Liver (tissue), 9 donors: ENCODE results near the gene RAB23. TPM values are rescaled to one million over a fixed set of nuclear protein-coding genes. Genes with fewer than 3 reads are reported as not detected.

Experiments
- DNase-seq: peaks from one replicate; pipeline ENCODE4 v3.0.0-alpha.2; 2017; ENCODE audit warnings: low spot score
- H3K27ac ChIP-seq, 2 donors: one replicate each; pipeline ENCODE4 v1.7.0; 2013; ENCODE audit warnings: inconsistent platforms in 2 of 2, low read length in 2 of 2, control low read depth in 1 of 2, low read depth in 1 of 2, mild to moderate bottlenecking in 1 of 2
- H3K27me3 ChIP-seq, 4 donors: one replicate each; pipeline versions ENCODE4 v1.6.1 to v1.7.0; 2013; ENCODE audit warnings: low read length in 3 of 4, inconsistent platforms in 1 of 4, mild to moderate bottlenecking in 1 of 4, moderate library complexity in 1 of 4; ENCODE audit not compliant: control insufficient read depth in 4 of 4, insufficient read depth in 4 of 4
- H3K36me3 ChIP-seq, 4 donors: one replicate each; pipeline versions ENCODE4 v1.6.1 to v1.7.0; 2013; ENCODE audit warnings: low read length in 3 of 4, mild to moderate bottlenecking in 3 of 4, low read depth in 1 of 4, moderate library complexity in 1 of 4; ENCODE audit not compliant: control insufficient read depth in 4 of 4, insufficient read depth in 3 of 4
- H3K4me1 ChIP-seq, 4 donors: one replicate each; pipeline versions ENCODE4 v1.6.1 to v1.7.0; 2013; ENCODE audit warnings: low read length in 3 of 4, mild to moderate bottlenecking in 3 of 4, moderate library complexity in 1 of 4; ENCODE audit not compliant: control insufficient read depth in 4 of 4, insufficient read depth in 4 of 4
- H3K4me3 ChIP-seq, 3 donors: one replicate each; pipeline versions ENCODE4 v1.6.1 to v1.7.0; 2013; ENCODE audit warnings: low read length in 3 of 3, control low read depth in 1 of 3, low read depth in 1 of 3, mild to moderate bottlenecking in 1 of 3
- H3K9ac ChIP-seq, 2 donors: one replicate each; pipeline ENCODE4 v1.7.0; 2013; ENCODE audit warnings: low read length in 2 of 2, mild to moderate bottlenecking in 2 of 2, moderate library complexity in 2 of 2, control low read depth in 1 of 2, low read depth in 1 of 2
- H3K9me3 ChIP-seq, 4 donors: one replicate each; pipeline versions ENCODE4 v1.6.1 to v1.7.0; 2013; ENCODE audit warnings: low read length in 3 of 4; ENCODE audit not compliant: control insufficient read depth in 4 of 4
- ATF3 ChIP-seq: IDR thresholded peaks from 2 replicates; pipeline ENCODE4 v1.6.1; 2016; ENCODE audit warnings: antibody characterized with exemption
- CTCF ChIP-seq: fragments of 150-350 bp; IDR thresholded peaks from 2 replicates; pipeline ENCODE4 v1.5.1; 2017; ENCODE audit warnings: improper control_type of control experiment, low read depth, low read length; ENCODE audit not compliant: missing input control
- EGR1 ChIP-seq, 2 donors: IDR thresholded peaks; 2 replicates each; pipeline ENCODE4 v1.6.1; 2016 to 2018; ENCODE audit warnings: antibody characterized with exemption in 2 of 2, low read depth in 2 of 2
- FOXA1 ChIP-seq: IDR thresholded peaks from 2 replicates; pipeline ENCODE4 v1.6.1; 2016; ENCODE audit warnings: antibody characterized with exemption
- FOXA2 ChIP-seq: IDR thresholded peaks from 2 replicates; pipeline ENCODE4 v1.6.1; 2016; ENCODE audit warnings: antibody characterized with exemption
- GABPA ChIP-seq, 2 donors: IDR thresholded peaks in 1 of 2; conservative IDR thresholded peaks in 1 of 2; 2 replicates each; pipeline ENCODE4 v1.6.1; 2016; ENCODE audit warnings: antibody characterized with exemption in 2 of 2, mild to moderate bottlenecking in 1 of 2, moderate library complexity in 1 of 2
- HNF4A ChIP-seq, 2 donors: conservative IDR thresholded peaks; 2 replicates each; pipeline ENCODE4 v1.6.1; 2016; ENCODE audit warnings: antibody characterized with exemption in 2 of 2, mild to moderate bottlenecking in 2 of 2
- HNF4G ChIP-seq: IDR thresholded peaks from 2 replicates; pipeline ENCODE4 v1.6.1; 2016; ENCODE audit warnings: antibody characterized with exemption
- JUND ChIP-seq, 2 donors: IDR thresholded peaks; 2 replicates each; pipeline ENCODE4 v1.6.1; 2016; ENCODE audit warnings: antibody characterized with exemption in 2 of 2
- MAX ChIP-seq: IDR thresholded peaks from 2 replicates; pipeline ENCODE4 v1.6.1; 2016; ENCODE audit warnings: antibody characterized with exemption
- NR2F2 ChIP-seq: IDR thresholded peaks from 2 replicates; pipeline ENCODE4 v1.6.1; 2016; ENCODE audit warnings: antibody characterized with exemption
- RAD21 ChIP-seq, 2 donors: IDR thresholded peaks; 2 replicates each; pipeline ENCODE4 v1.6.1; 2016; ENCODE audit warnings: antibody characterized with exemption in 2 of 2, mild to moderate bottlenecking in 2 of 2
- REST ChIP-seq: IDR thresholded peaks from 2 replicates; pipeline ENCODE4 v1.6.1; 2016; ENCODE audit warnings: antibody characterized with exemption, mild to moderate bottlenecking
- RXRA ChIP-seq, 2 donors: IDR thresholded peaks; 2 replicates each; pipeline ENCODE4 v1.6.1; 2017 to 2018; ENCODE audit warnings: antibody characterized with exemption in 2 of 2, mild to moderate bottlenecking in 1 of 2
- SP1 ChIP-seq: IDR thresholded peaks from 2 replicates; pipeline ENCODE4 v1.6.1; 2018; ENCODE audit warnings: antibody characterized with exemption, mild to moderate bottlenecking
- TAF1 ChIP-seq: conservative IDR thresholded peaks from 2 replicates; pipeline ENCODE4 v1.6.1; 2016; ENCODE audit warnings: antibody characterized with exemption, mild to moderate bottlenecking
- YY1 ChIP-seq: IDR thresholded peaks from 2 replicates; pipeline ENCODE4 v1.6.1; 2016; ENCODE audit warnings: antibody characterized with exemption, mild to moderate bottlenecking
- ZBTB33 ChIP-seq: IDR thresholded peaks from 2 replicates; pipeline ENCODE4 v1.6.1; 2016; ENCODE audit warnings: antibody characterized with exemption
- WGBS: extraction: QIAGEN DNeasy Blood & Tissue Kit; methylation state at CpG from one replicate; pipeline ENCODE4 v1.1.7; 2013; 5-methylcytosine and 5-hydroxymethylcytosine counted together
- polyA plus RNA-seq, 2 donors: library from polyadenylated mRNA; stranded (reverse) in 1 of 2; unstranded in 1 of 2; fragments of 200-250 nt in 1 of 2; fragments of >200 nt in 1 of 2; fragmentation: Nextera tagmentation in 1 of 2; extraction: Ambion mirVana in 1 of 2; gene quantifications; one replicate each; pipeline versions ENCODE4 v1.2.1 to v1.2.3, GENCODE V29; 2013 to 2015
- total RNA-seq, 2 donors: library from RNA; depleted of rRNA; stranded (reverse); fragments of >200 nt; gene quantifications; one replicate each; pipeline ENCODE4 v1.2.3, GENCODE V29; 2014
- donor health status: healthy.
- donor health status: healthy.
- donor health status: healthy.
- donor health status: healthy.
- donor health status: healthy.

The RAB23 gene
- total and polyA plus RNA-seq, 4 donors, result 0.60 to 4.3 (median 2.4) TPM

GRCh38 chr6:57143690-57144089, 78.4 kb downstream of the RAB23 start:
- H3K9me3 ChIP-seq, result no peaks in the 10 kb centered on the region
- no peak overlapping the region for H3K4me3 ChIP-seq
- TF ChIP-seq YY1, result no peak
- no peak for TF ChIP-seq ZBTB33
- TF ChIP-seq RXRA (IDR thresholded peaks at IDR 0.05), result no peak
- no peak for TF ChIP-seq CTCF
- no peak for TF ChIP-seq REST
- TF ChIP-seq HNF4G, result no peak
- TF ChIP-seq FOXA2, result no peak
- TF ChIP-seq FOXA1, result no peak
- TF ChIP-seq EGR1 (IDR thresholded peaks at IDR 0.05; ENCODE audit: low read depth in 2 of 2), result no peak
- TF ChIP-seq RAD21 (IDR thresholded peaks at IDR 0.05), result no peak
- TF ChIP-seq JUND (IDR thresholded peaks at IDR 0.05), result no peak
- no peak for TF ChIP-seq NR2F2
- TF ChIP-seq SP1, result no peak
- TF ChIP-seq TAF1, result no peak
- no peak for TF ChIP-seq HNF4A (conservative IDR thresholded peaks at IDR 0.05)
- TF ChIP-seq MAX, result no peak
- TF ChIP-seq GABPA (IDR thresholded peaks at IDR 0.05 in 1 of 2, conservative IDR thresholded peaks at IDR 0.05 in 1 of 2), result no peak
- TF ChIP-seq ATF3, result no peak
- H3K27ac ChIP-seq, result no peak overlapping the region
- 100% methylated on average over 1 of the region's 1 CpG for WGBS
- no peaks in the 10 kb centered on the region for H3K27me3 ChIP-seq
- peaks cover 1 to 32% (median 25%) of the 10 kb centered on the region in 4 donors for H3K36me3 ChIP-seq
- H3K4me1 ChIP-seq, result no peaks in the 10 kb centered on the region
- DNase-seq, result no peak
- no peak overlapping the region for H3K9ac ChIP-seq
